ENCODE data around the gene EPGN.

Gene EPGN

DNA sequence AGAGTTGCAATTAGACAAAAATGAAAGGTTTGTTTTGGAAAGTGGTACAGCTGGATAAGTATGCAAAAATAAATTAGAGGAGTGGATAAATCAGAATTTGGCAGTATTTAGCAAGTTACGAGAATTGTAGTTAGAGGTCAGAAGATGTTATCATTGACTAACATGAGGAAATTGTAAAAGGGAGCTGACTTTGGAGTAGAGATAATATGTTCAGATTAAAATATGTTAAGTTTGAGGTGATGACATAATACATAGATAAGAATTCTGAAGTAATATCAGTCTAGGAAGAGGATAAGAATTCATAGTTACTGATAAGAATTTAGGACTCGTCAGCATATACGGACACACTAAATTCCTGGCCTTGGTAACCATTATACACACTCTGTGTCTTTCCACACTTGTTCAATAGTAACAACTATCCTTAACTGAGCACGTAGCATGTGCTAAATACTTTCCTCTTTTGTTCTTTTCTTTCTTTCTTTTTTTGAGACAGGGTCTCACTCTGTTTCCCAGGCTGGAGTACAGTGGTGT lies 4.1 kb upstream of the EPGN start:
- H3K9me3 ChIP-seq (ENCODE audit: control insufficient read depth, low read length): no peaks in the 10 kb centered on the region
- H3K4me3 ChIP-seq (ENCODE audit: low read depth, low read length): no peak overlapping the region
- H3K36me3 ChIP-seq (ENCODE audit: control insufficient read depth, insufficient read depth, low read length): no peaks in the 10 kb centered on the region
- H3K79me2 ChIP-seq: no peaks in the 10 kb centered on the region
- no peak overlapping the region for H2AFZ ChIP-seq
- H3K27me3 ChIP-seq (ENCODE audit: control insufficient read depth, insufficient read depth, low read length): no peaks in the 10 kb centered on the region
- TF ChIP-seq, protein P1, sequence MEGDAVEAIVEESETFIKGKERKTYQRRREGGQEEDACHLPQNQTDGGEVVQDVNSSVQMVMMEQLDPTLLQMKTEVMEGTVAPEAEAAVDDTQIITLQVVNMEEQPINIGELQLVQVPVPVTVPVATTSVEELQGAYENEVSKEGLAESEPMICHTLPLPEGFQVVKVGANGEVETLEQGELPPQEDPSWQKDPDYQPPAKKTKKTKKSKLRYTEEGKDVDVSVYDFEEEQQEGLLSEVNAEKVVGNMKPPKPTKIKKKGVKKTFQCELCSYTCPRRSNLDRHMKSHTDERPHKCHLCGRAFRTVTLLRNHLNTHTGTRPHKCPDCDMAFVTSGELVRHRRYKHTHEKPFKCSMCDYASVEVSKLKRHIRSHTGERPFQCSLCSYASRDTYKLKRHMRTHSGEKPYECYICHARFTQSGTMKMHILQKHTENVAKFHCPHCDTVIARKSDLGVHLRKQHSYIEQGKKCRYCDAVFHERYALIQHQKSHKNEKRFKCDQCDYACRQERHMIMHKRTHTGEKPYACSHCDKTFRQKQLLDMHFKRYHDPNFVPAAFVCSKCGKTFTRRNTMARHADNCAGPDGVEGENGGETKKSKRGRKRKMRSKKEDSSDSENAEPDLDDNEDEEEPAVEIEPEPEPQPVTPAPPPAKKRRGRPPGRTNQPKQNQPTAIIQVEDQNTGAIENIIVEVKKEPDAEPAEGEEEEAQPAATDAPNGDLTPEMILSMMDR (IDR thresholded peaks at IDR 0.05): no peak
- no peak overlapping the region for H3K9ac ChIP-seq
- H3K4me1 ChIP-seq: peaks cover 4% of the 10 kb centered on the region
- no peak overlapping the region for H3K27ac ChIP-seq
- H3K4me2 ChIP-seq (ENCODE audit: low read length): no peak overlapping the region

DNA sequence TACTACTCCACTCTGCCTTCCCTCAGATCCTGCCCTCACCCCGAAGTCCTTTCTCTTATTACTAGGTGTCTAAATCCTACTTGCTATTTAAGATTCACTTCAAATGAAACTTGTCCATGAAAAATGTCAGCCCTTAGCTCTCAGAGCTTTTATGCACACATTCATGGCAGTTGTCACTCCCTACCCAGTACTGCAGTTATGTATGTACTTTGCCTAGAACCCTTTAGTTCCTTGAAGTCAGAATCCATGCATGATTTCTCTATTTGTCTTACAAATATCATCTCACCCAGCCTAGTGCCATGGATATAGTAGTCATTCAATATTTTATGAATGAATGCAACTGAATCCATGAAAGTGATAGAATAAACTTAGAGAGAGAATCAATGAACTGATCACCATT lies 3.3 kb upstream of the EPGN start:
- no peak overlapping the region for H3K9ac ChIP-seq
- H3K4me3 ChIP-seq (ENCODE audit: low read depth, low read length): no peak overlapping the region
- H3K36me3 ChIP-seq (ENCODE audit: control insufficient read depth, insufficient read depth, low read length): no peaks in the 10 kb centered on the region

DNA sequence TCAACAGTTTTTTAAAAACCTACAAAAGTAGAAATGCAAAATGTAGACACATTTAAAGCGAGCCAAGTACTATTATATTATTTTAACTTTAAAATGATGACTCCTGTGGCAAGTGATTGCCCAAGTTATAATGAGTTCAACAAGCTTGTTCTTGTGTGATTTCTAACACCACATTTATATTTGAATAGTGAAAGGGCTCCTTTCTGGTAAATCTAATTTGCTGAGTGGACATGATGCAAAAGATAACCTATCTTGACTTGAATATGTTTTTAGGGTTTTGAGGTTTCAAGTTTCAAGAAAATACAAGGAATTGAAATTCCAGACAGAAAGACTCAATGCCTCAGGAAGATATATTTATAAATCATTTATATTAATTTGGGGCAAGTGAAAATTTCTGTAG lies 1.1 kb upstream of the EPGN start:
- Histone ChIP-seq H3K9ac (no peak overlapping the region), H3K36me3 (ENCODE audit: control insufficient read depth, insufficient read depth, low read length) (no peaks in the 10 kb centered on the region), H3K27ac (peak overlapping the region; percentile 78), H3K4me3 (ENCODE audit: low read depth, low read length) (no peak overlapping the region), H2AFZ (no peak overlapping the region), H3K79me2 (no peaks in the 10 kb centered on the region), H3K9me3 (ENCODE audit: control insufficient read depth, low read length) (no peaks in the 10 kb centered on the region), H3K4me1 (peaks cover 4% of the 10 kb centered on the region), H3K4me2 (ENCODE audit: low read length) (no peak overlapping the region), H3K27me3 (ENCODE audit: control insufficient read depth, insufficient read depth, low read length) (no peaks in the 10 kb centered on the region)
- TF ChIP-seq, protein P1 (IDR thresholded peaks at IDR 0.05): no peak

More for the DNA sequence above, 3.3 kb upstream of the EPGN start:
- Histone ChIP-seq H3K27me3 (ENCODE audit: control insufficient read depth, insufficient read depth, low read length) (no peaks in the 10 kb centered on the region), H3K9me3 (ENCODE audit: control insufficient read depth, low read length) (no peaks in the 10 kb centered on the region), H3K4me1 (peaks cover 4% of the 10 kb centered on the region), H3K27ac (no peak overlapping the region), H2AFZ (no peak overlapping the region), H3K79me2 (no peaks in the 10 kb centered on the region), H3K4me2 (ENCODE audit: low read length) (no peak overlapping the region)
- TF ChIP-seq, protein P1 (IDR thresholded peaks at IDR 0.05): no peak

DNA sequence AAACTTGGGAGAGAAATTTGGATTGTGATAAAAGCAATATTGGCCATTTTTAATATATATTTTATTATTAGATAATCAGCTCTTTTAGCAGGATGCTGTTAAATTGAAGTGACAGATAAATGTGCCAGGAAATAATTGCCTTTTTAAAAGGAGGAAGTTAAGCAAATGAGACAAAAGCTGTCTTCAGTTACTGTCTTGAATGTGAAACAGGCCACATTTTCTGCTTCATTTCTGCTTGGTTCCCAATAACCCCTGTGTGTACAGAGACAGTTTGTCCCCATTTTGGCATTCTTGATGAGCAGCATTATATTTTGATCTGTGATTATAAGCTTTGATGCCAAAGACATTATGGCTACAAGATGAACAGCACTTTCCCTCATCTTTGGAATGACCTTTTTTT lies 953 bp downstream of the EPGN start:
- Histone ChIP-seq H3K4me2 (ENCODE audit: low read length) (no peak overlapping the region), H3K9ac (no peak overlapping the region), H3K9me3 (ENCODE audit: control insufficient read depth, low read length) (no peaks in the 10 kb centered on the region), H3K36me3 (ENCODE audit: control insufficient read depth, insufficient read depth, low read length) (no peaks in the 10 kb centered on the region), H3K27ac (peak overlapping the region; percentile 29), H3K79me2 (no peaks in the 10 kb centered on the region), H3K4me3 (ENCODE audit: low read depth, low read length) (no peak overlapping the region), H2AFZ (peak overlapping the region; percentile 6), H3K27me3 (ENCODE audit: control insufficient read depth, insufficient read depth, low read length) (no peaks in the 10 kb centered on the region), H3K4me1 (peaks cover 4% of the 10 kb centered on the region)
- TF ChIP-seq, protein P1 (IDR thresholded peaks at IDR 0.05): no peak

DNA sequence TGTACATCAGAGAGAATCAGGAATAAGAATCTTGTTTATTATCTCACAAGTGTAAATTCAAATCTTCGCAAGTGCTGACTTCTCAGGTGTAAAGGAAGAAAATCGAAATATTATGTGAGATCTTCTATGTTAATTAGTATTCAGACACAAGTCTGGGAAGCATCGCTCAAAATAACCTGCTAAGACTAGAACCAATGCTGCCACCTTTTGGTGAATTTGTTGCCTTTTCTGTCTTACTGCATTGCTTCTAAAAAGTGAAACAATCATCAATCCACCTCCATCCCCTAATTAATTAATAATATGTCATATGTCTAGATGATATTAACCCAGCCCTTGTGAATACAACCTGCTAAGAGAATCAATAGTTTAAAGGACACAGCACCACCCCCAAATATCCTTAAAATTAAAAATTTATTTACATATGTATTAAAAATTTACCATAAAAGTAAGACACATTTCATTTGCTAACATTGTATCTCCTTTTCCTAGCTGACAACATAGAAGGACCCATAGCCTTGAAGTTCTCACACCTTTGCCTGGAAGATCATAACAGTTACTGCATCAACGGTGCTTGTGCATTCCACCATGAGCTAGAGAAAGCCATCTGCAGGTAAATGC lies 3.5 kb downstream of the EPGN start:
- no peaks in the 10 kb centered on the region for H3K27me3 ChIP-seq (ENCODE audit: control insufficient read depth, insufficient read depth, low read length)
- no peak overlapping the region for H3K4me2 ChIP-seq (ENCODE audit: low read length)
- no peaks in the 10 kb centered on the region for H3K36me3 ChIP-seq (ENCODE audit: control insufficient read depth, insufficient read depth, low read length)
- H2AFZ ChIP-seq: no peak overlapping the region
- no peaks in the 10 kb centered on the region for H3K9me3 ChIP-seq (ENCODE audit: control insufficient read depth, low read length)
- H3K9ac ChIP-seq: no peak overlapping the region
- no peaks in the 10 kb centered on the region for H3K79me2 ChIP-seq
- no peak overlapping the region for H3K27ac ChIP-seq
- H3K4me3 ChIP-seq (ENCODE audit: low read depth, low read length): no peak overlapping the region
- no peaks in the 10 kb centered on the region for H3K4me1 ChIP-seq
- TF ChIP-seq, protein P1 (IDR thresholded peaks at IDR 0.05): peak; percentile 51
